Measurements from ENCODE around the gene PLEKHG7. TPM values are rescaled to one million over a fixed set of nuclear protein-coding genes. Genes with fewer than 3 reads are reported as not detected.
A peak's percentile ranks its signal among the peaks of the same experiment; 100 is the strongest.

The PLEKHG7 gene
- total and polyA plus RNA-seq, 8 donors = 0.13 to 0.92 (median 0.60) TPM

- H3K36me3 ChIP-seq = peaks cover 0 to 34% (median 7%) of the 10 kb centered on the region in 3 donors
- H3K4me1 ChIP-seq = peaks cover 0 to 4% (median 0%) of the 10 kb centered on the region in 3 donors
- no peak for ATAC-seq
- no peaks in the 10 kb centered on the region for H3K9me3 ChIP-seq
- H3K27ac ChIP-seq = no peak overlapping the region
- TF ChIP-seq, protein P1, sequence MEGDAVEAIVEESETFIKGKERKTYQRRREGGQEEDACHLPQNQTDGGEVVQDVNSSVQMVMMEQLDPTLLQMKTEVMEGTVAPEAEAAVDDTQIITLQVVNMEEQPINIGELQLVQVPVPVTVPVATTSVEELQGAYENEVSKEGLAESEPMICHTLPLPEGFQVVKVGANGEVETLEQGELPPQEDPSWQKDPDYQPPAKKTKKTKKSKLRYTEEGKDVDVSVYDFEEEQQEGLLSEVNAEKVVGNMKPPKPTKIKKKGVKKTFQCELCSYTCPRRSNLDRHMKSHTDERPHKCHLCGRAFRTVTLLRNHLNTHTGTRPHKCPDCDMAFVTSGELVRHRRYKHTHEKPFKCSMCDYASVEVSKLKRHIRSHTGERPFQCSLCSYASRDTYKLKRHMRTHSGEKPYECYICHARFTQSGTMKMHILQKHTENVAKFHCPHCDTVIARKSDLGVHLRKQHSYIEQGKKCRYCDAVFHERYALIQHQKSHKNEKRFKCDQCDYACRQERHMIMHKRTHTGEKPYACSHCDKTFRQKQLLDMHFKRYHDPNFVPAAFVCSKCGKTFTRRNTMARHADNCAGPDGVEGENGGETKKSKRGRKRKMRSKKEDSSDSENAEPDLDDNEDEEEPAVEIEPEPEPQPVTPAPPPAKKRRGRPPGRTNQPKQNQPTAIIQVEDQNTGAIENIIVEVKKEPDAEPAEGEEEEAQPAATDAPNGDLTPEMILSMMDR (IDR thresholded peaks at IDR 0.05) = no peak
- intact Hi-C loops (cut with DNase I) = no loop called here
- no peak overlapping the region for H3K4me3 ChIP-seq
- DNase-seq = no peak
- no peak for FAIRE-seq
- H3K27me3 ChIP-seq = no peaks in the 10 kb centered on the region
Observed at GRCh38 chr12:92775416-92775815, 72.6 kb downstream of the PLEKHG7 start.

GRCh38 chr12:92778525-92778924, 75.7 kb downstream of the PLEKHG7 start:
- intact Hi-C loops (cut with DNase I) = no loop called here
- Histone ChIP-seq H3K27me3 (no peaks in the 10 kb centered on the region), H3K4me1 (no peaks in the 10 kb centered on the region), H3K4me3 (no peak overlapping the region), H3K9me3 (no peaks in the 10 kb centered on the region), H3K27ac (no peak overlapping the region), H3K36me3 (peaks cover 0 to 34% (median 7%) of the 10 kb centered on the region in 3 donors)
- FAIRE-seq (no peak), ATAC-seq (no peak), DNase-seq (no peak)
- WGBS, 2 donors = 78 to 81% methylated on average over 3 of the region's 3 CpGs
- TF ChIP-seq, protein P1 (IDR thresholded peaks at IDR 0.05) = no peak

DNA sequence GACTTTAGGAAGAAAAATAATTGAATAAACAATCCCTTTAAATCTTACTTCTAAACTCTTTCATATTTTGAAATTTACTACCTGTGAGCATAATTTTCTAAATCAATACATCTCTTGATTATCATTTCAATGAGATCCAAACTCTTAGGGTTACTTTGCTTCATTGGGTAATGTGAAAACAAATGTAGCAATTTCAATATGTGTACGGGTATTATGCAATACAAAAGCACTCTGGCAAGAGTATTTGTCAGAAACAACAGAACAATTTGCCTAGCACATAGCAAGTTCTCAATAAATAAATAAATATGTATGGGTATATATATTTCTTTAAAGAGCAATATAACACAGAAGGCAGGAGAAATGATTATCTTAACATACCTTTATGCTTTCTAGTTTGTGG, 77.1 kb downstream of the PLEKHG7 start:
- Histone ChIP-seq H3K27me3 (no peaks in the 10 kb centered on the region), H3K36me3 (peaks cover 0 to 34% (median 7%) of the 10 kb centered on the region in 3 donors), H3K4me3 (no peak overlapping the region), H3K9me3 (no peaks in the 10 kb centered on the region), H3K27ac (no peak overlapping the region), H3K4me1 (no peaks in the 10 kb centered on the region)
- 77 to 85% methylated on average over 1 of the region's 1 CpG for WGBS, 2 donors
- FAIRE-seq = no peak
- TF ChIP-seq, protein P1 (IDR thresholded peaks at IDR 0.05) = no peak
- no peak for DNase-seq
- ATAC-seq = no peak
- intact Hi-C loops (cut with DNase I) = no loop called here

- Histone ChIP-seq H3K27ac (no peak overlapping the region), H3K4me3 (no peak overlapping the region), H3K4me1 (peaks cover 0 to 3% (median 0%) of the 10 kb centered on the region in 3 donors), H3K36me3 (peaks cover 0 to 6% (median 0%) of the 10 kb centered on the region in 3 donors), H3K9me3 (no peaks in the 10 kb centered on the region), H3K27me3 (no peaks in the 10 kb centered on the region)
- DNase-seq (no peak), FAIRE-seq (no peak), ATAC-seq (no peak)
- TF ChIP-seq, protein P1 (IDR thresholded peaks at IDR 0.05) = no peak
- intact Hi-C loops (cut with DNase I) = no loop called here
- 61 to 81% methylated on average over 1 of the region's 1 CpG for WGBS, 2 donors
Observed at GRCh38 chr12:92784356-92784755, 81.6 kb downstream of the PLEKHG7 start.

GRCh38 chr12:92784797-92785562, 82.2 kb downstream of the PLEKHG7 start:
- FAIRE-seq (peak; percentile 86), DNase-seq (peak in 2 of 6 donors; percentile 9 to 19), ATAC-seq (peak; percentile 96 to 100 (median 100))
- Histone ChIP-seq H3K36me3 (peaks cover 0 to 1% (median 0%) of the 10 kb centered on the region in 3 donors), H3K27ac (no peak overlapping the region), H3K27me3 (no peaks in the 10 kb centered on the region), H3K9me3 (no peaks in the 10 kb centered on the region), H3K4me3 (no peak overlapping the region), H3K4me1 (peaks cover 0 to 3% (median 0%) of the 10 kb centered on the region in 3 donors)
- TF ChIP-seq, protein P1 (IDR thresholded peaks at IDR 0.05) = peak in 3 of 4 donors; percentile 20 to 36 (median 31)
- 50 to 52% methylated on average over 1 of the region's 1 CpG for WGBS, 2 donors
- intact Hi-C loops (cut with DNase I) = no loop called here

Data from pancreas (tissue), 10 donors.